NT2/D1 (cell line): ENCODE measurements around the gene TPTE2.
"Not testable (repeated sequence)": the region's sequence is repeated elsewhere in the genome, so short reads cannot be mapped to it uniquely, and the experiment has no call there.

Experiments used
- DNase-seq: peaks from one replicate; pipeline ENCODE4 v3.0.0-alpha.2; 2011; ENCODE audit warnings: low read depth, low spot score
- H3K27me3 ChIP-seq: 2 replicates; pipeline ENCODE4 v1.6.0; 2011; ENCODE audit warnings: mild to moderate bottlenecking; ENCODE audit not compliant: insufficient read length, insufficient read depth
- H3K36me3 ChIP-seq: 2 replicates; pipeline ENCODE4 v1.6.1; 2011; ENCODE audit warnings: mild to moderate bottlenecking, low read length, mixed read lengths; ENCODE audit not compliant: insufficient read depth, insufficient read length
- H3K4me1 ChIP-seq: 2 replicates; pipeline ENCODE4 v1.5.1; 2011; ENCODE audit not compliant: insufficient read depth, insufficient read length
- H3K4me3 ChIP-seq: 2 replicates; pipeline ENCODE4 v1.5.1; 2011; ENCODE audit warnings: low read depth; ENCODE audit not compliant: insufficient read length
- H3K9ac ChIP-seq: 2 replicates; pipeline ENCODE4 v1.6.0; 2011; ENCODE audit warnings: low read depth; ENCODE audit not compliant: insufficient read length
- H3K9me3 ChIP-seq: 2 replicates; pipeline ENCODE4 v1.5.1; 2011; ENCODE audit warnings: mild to moderate bottlenecking, low read length; ENCODE audit not compliant: insufficient read depth
- SUZ12 ChIP-seq: IDR thresholded peaks from 2 replicates; pipeline ENCODE4 v1.6.1; 2011; ENCODE audit not compliant: insufficient read length, insufficient read depth; ENCODE audit errors: extremely low read depth
- YY1 ChIP-seq: IDR thresholded peaks from 2 replicates; pipeline ENCODE4 v1.6.1; 2011; ENCODE audit not compliant: insufficient read length, insufficient read depth
- ZNF274 ChIP-seq: IDR thresholded peaks from 2 replicates; pipeline ENCODE4 v1.6.1; 2011; ENCODE audit warnings: mild to moderate bottlenecking, low read depth, low read length

TPTE2 gene

GRCh38 chr13:19561127-19561582, at the start of gene TPTE2:
Gene TPTE2 (minus strand): TSS chr13:19561532. CDS start chr13:19503234, 58,298 bp downstream.
- not testable (repeated sequence) for H3K4me1 ChIP-seq, H3K9me3 ChIP-seq, H3K9ac ChIP-seq, DNase-seq, H3K36me3 ChIP-seq, H3K4me3 ChIP-seq
- H3K27me3 ChIP-seq, result peaks cover 14% of the 10 kb centered on the region

- Histone ChIP-seq H3K9me3 (peaks cover 26% of the 10 kb centered on the region), H3K9ac (no peak overlapping the region), H3K27me3 (no peaks in the 10 kb centered on the region), H3K36me3 (peaks cover 44% of the 10 kb centered on the region), H3K4me3 (no peak overlapping the region), H3K4me1 (no peaks in the 10 kb centered on the region)
- TF ChIP-seq ZNF274 (no peak), YY1 (no peak), SUZ12 (no peak)
- no peak for DNase-seq
Measured at GRCh38 chr13:19607523-19608078, 46.3 kb upstream of the TPTE2 start.

GRCh38 chr13:19606737-19607136, 45.4 kb upstream of the TPTE2 start:
- no peak for TF ChIP-seq ZNF274
- TF ChIP-seq SUZ12, result no peak
- TF ChIP-seq YY1, result no peak
- Histone ChIP-seq H3K27me3 (no peaks in the 10 kb centered on the region), H3K36me3 (peaks cover 44% of the 10 kb centered on the region), H3K9me3 (peaks cover 26% of the 10 kb centered on the region), H3K4me1 (no peaks in the 10 kb centered on the region), H3K9ac (no peak overlapping the region), H3K4me3 (no peak overlapping the region)
- DNase-seq, result no peak

- Histone ChIP-seq H3K27me3 (no peaks in the 10 kb centered on the region), H3K36me3 (peaks cover 44% of the 10 kb centered on the region), H3K9ac (no peak overlapping the region), H3K4me3 (no peak overlapping the region), H3K4me1 (no peaks in the 10 kb centered on the region), H3K9me3 (peaks cover 26% of the 10 kb centered on the region)
- TF ChIP-seq SUZ12 (no peak), YY1 (no peak), ZNF274 (no peak)
- no peak for DNase-seq
Measured at GRCh38 chr13:19606152-19606551, 44.8 kb upstream of the TPTE2 start.

- H3K27me3 ChIP-seq, result no peaks in the 10 kb centered on the region
- peaks cover 44% of the 10 kb centered on the region for H3K36me3 ChIP-seq
- no peak for DNase-seq
- H3K9ac ChIP-seq, result no peak overlapping the region
- no peak for TF ChIP-seq SUZ12
- no peak for TF ChIP-seq YY1
- H3K4me1 ChIP-seq, result no peaks in the 10 kb centered on the region
- no peak overlapping the region for H3K4me3 ChIP-seq
- peaks cover 26% of the 10 kb centered on the region for H3K9me3 ChIP-seq
Measured at GRCh38 chr13:19605161-19605955, 44.0 kb upstream of the TPTE2 start.

- H3K27me3 ChIP-seq, result no peaks in the 10 kb centered on the region
Measured at GRCh38 chr13:19604306-19604705, 43.0 kb upstream of the TPTE2 start.

More at GRCh38 chr13:19604306-19604705, 43.0 kb upstream of the TPTE2 start:
- peaks cover 26% of the 10 kb centered on the region for H3K9me3 ChIP-seq
- peaks cover 44% of the 10 kb centered on the region for H3K36me3 ChIP-seq
- DNase-seq, result no peak
- no peak overlapping the region for H3K9ac ChIP-seq
- TF ChIP-seq ZNF274 (no peak), SUZ12 (no peak), YY1 (no peak)
- H3K4me3 ChIP-seq, result no peak overlapping the region
- H3K4me1 ChIP-seq, result no peaks in the 10 kb centered on the region
